Lung microvascular endothelial cell (primary cell): Measurements from ENCODE around the gene DCAF11. TPM values are rescaled to one million over a fixed set of nuclear protein-coding genes. Genes with fewer than 3 reads are reported as not detected.

Experiments used
- DNase-seq, 2 donors: peaks; one replicate each; pipeline versions ENCODE4 v3.0.0 to v3.0.0-alpha.2; 2010; ENCODE audit warnings: low read depth in 2 of 2
- total RNA-seq: library from RNA; depleted of rRNA; stranded (reverse); fragments of >200 nt; gene quantifications from 2 replicates; pipeline ENCODE4 v1.2.1, GENCODE V29; 2014

DCAF11 gene
- total RNA-seq, result 59.9 and 77.8 TPM in 2 replicates

DNA sequence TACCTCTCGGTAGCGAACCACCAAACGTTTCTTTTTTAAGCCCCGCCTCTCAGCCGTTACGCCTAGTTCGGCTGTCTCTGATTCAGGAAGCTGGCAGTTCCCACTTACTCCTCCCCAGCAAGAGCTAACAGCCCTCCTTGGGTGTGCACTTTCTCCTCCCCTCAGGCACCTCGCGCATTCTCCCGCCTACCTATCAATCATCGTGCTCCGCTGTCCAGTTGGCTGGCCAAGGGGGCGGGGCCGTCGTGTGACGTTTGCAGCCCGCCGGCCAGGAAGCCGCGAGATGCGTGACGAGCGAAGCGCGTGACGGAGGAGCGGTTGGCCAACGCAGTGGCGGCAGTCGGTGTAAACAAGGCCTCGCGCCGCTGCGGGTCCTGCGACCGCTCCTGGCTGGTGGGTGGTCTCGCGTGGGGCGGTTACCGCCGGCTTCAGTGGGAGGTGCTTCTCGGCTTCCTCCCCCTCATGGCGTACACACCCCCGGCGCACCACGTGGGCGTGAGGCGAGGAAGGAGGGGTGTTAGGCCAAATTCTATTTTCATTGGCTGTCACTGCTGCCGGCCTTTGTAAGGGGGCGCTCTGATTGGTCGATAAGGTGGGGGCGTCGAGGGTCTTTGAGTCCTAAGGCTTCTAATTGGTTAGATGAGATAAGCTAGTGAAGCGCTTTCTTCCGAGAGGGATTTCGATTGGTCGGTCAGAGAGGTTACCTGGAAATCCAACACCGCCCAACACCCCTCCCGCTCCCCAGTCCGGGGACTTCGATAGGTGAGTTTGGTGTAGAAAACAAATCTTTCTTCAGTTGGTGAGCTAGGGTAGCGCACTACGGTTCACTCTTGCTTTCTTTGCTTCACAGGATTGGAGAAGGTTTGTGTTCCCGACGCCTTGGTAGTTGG is at the start of gene DCAF11, which contains the start of gene NRL:
TSS of gene DCAF11 (plus strand) at position 246 of the 890 bp plus-strand sequence. CDS start 818 bp downstream, outside the sequence.
TSS of gene NRL (minus strand) at position 418 of the 890 bp plus-strand sequence. CDS start 32,101 bp downstream, outside the sequence.
- peak; percentile 100 for DNase-seq

- DNase-seq, result no peak
These were observed 49.7 kb upstream of the DCAF11 start for GRCh38 chr14:24064856-24065255.

DNA sequence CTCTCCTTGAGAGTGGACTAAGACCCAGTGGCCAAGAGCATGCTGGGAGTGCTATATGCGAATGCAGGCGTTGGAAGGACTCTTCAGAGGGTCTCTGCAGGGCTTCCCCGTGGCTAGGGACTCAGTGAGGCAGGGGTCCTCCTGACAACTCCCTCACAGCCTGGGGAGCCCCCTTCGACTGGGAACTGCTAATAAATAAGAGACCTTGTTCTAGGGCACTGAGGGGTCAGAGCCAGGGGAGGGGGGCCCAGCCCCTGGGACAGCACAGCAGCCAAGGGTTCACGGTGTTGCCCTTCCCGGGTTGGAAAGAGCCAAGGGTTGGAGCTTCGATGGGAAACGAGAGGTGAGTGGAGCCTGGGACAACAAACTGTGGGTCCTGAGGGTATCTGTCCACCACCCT is 49.2 kb upstream of the DCAF11 start:
- no peak for DNase-seq

DNA sequence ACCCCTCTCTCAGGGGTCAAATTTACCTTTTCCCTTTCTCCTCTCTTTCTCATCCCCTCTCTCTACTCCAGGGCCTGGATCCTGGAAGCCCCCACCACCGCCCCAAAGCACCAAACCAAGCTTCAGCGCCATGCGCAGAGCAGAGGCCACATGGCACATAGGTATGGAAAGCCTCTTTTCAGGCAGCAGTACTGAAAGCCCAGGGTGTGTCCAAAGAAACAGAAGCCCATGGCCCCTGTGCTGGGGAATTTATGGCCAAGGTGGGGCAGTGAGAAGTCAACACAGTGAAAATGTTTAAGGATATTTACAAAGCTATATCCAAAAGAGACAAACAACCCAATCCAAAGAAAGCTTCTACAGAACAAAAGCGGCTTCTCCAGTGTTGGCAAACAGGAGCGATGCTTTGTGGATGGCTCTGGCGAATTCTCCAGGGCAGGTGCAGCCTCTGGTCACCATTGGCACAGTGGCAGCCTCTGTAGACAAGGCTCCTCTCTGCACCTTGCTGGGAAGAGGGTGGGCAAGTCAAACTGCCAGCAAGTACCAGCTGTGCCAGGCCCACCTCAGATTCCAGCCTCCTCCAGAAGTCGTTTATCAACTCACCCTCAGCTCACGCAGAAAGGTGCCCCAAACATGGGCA is 48.0 kb upstream of the DCAF11 start:
- no peak for DNase-seq

- no peak for DNase-seq
These were observed 47.2 kb upstream of the DCAF11 start for GRCh38 chr14:24067133-24068082.

- DNase-seq, result no peak
These were observed 45.7 kb upstream of the DCAF11 start for GRCh38 chr14:24068711-24069410.

DNA sequence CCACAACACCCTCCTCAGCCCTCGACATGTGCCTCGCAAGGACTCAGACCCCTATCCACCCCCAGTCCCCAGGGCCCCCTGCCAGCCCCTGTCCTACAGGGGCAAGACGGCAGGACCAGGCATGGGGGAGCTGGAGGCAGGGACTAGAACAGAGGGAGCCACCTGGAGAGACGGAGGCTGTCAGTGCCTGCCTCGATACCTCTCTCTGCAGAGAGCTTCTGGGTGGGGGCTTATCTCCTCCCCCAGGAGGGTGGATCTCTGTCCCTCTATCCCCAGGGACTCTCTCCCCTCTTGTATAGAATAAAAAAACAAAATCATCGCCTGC is 45.2 kb upstream of the DCAF11 start:
- DNase-seq, result no peak

- no peak for DNase-seq
These were observed 44.1 kb upstream of the DCAF11 start for GRCh38 chr14:24070285-24071143.

DNA sequence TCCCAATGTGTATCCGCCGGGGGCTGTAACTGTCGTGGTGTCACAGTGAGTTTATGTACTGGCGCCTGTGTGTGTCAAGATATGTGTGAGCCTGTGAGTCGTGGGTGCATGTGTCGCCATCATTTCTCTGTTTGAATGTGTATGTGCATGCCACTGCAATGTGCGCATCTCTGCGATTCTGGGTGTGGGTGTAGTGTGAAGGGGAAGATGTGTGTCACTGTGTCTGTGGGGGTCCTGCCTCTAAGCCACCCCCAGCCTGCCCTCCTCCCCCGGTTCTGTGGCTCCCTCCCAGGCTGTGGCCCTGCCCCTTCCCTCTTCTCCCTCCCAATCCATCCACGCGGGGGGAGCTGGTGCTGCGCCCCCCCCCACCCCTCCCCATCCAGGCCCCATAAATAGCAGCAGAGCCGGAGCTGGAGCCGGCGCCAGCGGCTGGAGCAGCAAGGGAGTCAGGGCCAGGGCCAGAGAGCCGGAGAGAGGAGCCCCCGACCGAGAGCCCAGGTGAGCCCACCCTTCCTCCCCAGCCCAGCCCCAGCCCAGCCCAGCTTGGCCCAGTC is 43.4 kb upstream of the DCAF11 start, which contains the start of gene CPNE6:
TSS of gene CPNE6 (plus strand) at position 419 of the 554 bp plus-strand sequence. CDS start 1,375 bp downstream, outside the sequence.
- no peak for DNase-seq

DNA sequence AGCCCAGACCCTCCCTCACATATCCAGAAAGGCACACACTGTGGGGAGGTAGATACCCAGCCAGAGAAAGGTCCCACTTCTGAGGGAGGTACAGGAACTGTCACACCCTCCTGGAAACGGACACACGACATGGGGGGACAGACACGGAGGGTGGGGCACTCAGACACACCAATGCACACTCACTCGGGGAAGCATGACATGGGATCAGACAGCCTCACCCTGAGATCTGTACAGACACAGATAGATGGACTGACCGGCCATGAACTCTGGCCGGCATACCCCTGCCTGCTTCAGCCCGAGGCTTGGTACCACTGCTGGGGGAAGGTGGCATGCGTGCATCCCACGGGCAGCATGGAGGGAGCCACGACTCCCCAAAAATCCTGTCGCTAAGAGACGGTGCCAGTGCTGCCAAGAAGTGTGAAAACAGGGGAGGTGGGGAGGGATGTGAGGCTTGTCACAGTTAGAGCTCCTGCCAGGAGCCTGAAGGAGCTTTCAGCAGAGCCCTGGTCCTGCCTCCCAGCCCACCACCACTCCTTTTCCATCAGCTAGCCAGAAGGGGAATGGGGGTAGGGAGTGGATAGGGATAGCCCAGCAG is 42.6 kb upstream of the DCAF11 start:
- DNase-seq, result no peak

GRCh38 chr14:24072436-24072835 is 42.1 kb upstream of the DCAF11 start:
- DNase-seq, result no peak

DNA sequence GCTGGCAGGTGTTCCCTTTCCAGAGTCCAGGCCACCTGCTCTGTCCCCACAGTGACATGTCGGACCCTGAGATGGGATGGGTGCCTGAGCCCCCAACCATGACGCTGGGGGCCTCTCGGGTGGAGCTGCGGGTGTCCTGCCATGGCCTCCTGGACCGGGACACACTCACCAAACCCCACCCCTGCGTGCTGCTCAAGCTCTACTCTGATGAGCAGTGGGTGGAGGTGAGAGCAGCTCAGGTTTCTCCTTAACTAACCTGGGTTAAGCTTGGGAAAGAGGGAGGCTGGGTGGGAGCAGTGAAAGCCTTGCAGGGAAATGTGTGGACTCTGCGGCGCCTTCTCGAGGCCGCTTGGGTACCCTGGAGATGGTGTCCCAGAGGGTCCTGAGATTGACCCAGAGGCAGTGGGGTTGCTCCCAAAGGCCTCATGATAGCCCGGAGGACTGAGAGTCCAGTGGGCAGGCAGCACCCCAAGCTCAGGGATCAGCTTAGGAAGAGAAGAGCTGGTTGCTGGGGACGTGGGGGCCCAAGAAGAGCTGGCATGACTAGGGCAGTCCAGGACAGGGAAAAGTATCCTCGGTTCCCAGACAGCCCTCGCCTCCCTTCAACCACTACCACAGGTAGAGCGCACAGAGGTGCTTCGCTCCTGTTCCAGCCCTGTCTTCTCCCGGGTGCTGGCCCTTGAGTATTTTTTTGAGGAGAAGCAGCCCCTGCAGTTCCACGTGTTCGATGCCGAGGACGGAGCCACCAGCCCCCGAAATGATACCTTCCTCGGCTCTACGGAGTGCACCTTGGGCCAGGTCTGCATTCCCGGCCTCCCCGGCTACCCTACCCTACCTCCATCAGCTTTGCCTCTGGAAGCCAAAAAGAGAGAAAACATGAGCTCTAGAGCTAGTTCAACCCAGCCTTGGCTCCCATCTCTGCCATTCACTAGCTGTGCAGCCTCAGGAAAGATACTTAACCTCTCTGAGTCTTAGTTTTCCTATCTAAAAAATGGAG is 41.4 kb upstream of the DCAF11 start:
- no peak for DNase-seq

DNA sequence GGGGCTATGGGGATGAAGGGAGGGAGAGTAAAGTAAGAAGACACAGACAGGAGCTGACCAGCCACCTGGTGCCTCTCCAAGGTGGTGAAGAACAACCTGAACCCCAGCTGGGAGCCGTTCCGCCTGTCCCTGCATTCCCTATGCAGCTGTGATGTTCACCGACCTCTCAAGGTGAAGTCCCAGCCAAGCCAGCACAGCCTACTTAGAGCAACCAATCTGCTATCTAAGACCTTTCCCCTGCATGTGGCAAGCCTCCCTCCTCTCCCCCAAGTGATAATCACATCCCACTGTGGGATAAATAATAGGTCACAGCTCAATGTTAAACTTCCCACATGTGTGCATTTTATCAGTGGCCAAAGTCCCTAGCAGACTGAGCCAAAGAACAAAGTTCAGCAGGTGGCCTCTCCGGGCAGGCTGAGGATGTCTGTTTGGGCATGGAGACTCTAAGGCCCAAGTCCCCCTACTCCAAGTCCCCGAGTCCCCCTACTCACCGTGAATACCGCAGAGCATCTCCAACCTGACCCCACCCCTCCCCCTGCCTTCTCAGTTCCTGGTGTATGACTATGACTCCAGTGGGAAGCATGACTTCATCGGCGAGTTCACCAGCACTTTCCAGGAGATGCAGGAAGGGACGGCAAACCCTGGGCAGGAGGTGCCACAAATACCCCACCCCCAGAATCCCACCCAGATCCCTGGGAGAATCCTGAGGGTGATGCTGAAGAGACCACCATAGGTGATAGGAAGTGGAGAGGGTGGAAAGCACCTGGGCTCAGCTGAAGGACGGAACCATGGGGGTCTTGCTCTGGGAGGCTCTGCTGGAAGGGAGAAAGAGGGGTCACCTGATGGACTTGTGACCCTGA is 39.7 kb upstream of the DCAF11 start:
- DNase-seq, result no peak

- DNase-seq, result no peak
These were observed 38.9 kb upstream of the DCAF11 start for GRCh38 chr14:24075485-24076301.

DNA sequence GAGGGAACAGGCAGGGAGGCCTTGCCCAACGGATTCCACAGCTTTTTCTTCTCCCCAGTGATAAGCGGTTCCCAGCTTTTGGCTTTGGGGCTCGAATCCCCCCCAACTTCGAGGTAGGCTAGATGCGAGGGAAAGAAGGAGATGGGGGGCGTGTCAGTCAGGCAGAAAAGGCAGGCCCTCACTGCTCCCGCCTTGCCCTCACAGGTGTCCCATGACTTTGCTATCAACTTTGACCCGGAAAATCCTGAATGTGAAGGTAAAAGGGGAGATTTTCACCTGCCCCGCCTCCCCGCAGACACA is 38.3 kb upstream of the DCAF11 start:
- no peak for DNase-seq

- DNase-seq, result no peak
These were observed 37.5 kb upstream of the DCAF11 start for GRCh38 chr14:24077086-24077485.
